HepG2 (cell line): Measurements from ENCODE around the gene DND1.

Experiments
- ARHGAP35 ChIP-seq: sonication (generic); formaldehyde crosslinking; IDR thresholded peaks from 2 replicates; pipeline ENCODE4 v1.9.0; 2022; ENCODE audit warnings: mild to moderate bottlenecking, inconsistent platforms, moderate library complexity, missing genetic modification reagents, borderline replicate concordance
- EP300 ChIP-seq, 3 experiments: sonication (generic) in 1 of 3; formaldehyde crosslinking in 1 of 3; IDR thresholded peaks; 2 replicates each; pipeline versions ENCODE4 v1.5.1 to v1.6.1; 2011 to 2020; ENCODE audit warnings: low read depth in 2 of 3, low read length in 2 of 3, borderline replicate concordance in 1 of 3, improper control_type of control experiment in 1 of 3, mild to moderate bottlenecking in 1 of 3, missing genetic modification reagents in 1 of 3, moderate library complexity in 1 of 3
- PTBP1 ChIP-seq: fragments of 200-400 bp; formaldehyde crosslinking; IDR thresholded peaks from 2 replicates; pipeline ENCODE4 v1.6.1; 2018; ENCODE audit warnings: low read length, low read depth; ENCODE audit not compliant: poor library complexity, severe bottlenecking
- ZKSCAN8 ChIP-seq: IDR thresholded peaks from 2 replicates; pipeline ENCODE4 v1.6.1; 2016; ENCODE audit warnings: borderline replicate concordance, missing genetic modification reagents, missing compliant biosample characterization
- ZNF558 ChIP-seq: sonication (generic); formaldehyde crosslinking; IDR thresholded peaks from 2 replicates; pipeline ENCODE4 v1.9.0; 2022; ENCODE audit warnings: mild to moderate bottlenecking, missing genetic modification reagents, borderline replicate concordance

- TF ChIP-seq EP300 (IDR thresholded peaks at IDR 0.05; ENCODE audit: low read depth in 2 of 2, low read length in 2 of 2) (no peak), EP300 (CRISPR knock-in tag; IDR thresholded peaks at IDR 0.05; ENCODE audit: borderline replicate concordance) (no peak), ZNF558 (CRISPR knock-in tag) (no peak), ZKSCAN8 (CRISPR knock-in tag) (no peak), ARHGAP35 (no peak), PTBP1 (no peak)
Measured at GRCh38 chr5:140622301-140622700, 51.1 kb downstream of the DND1 start.
